Stimulated activated CD8-positive, alpha-beta memory T cell treated with anti-CD3 and anti-CD28 coated beads, Interleukin-15, amount 100 ng/mL, for 1 hour (primary cell): ENCODE measurements around the gene PHEX.
"Not testable (repeated sequence)": the region's sequence is repeated elsewhere in the genome, so short reads cannot be mapped to it uniquely, and the experiment has no call there.

Experiments used
- DNase-seq: peaks from one replicate; pipeline ENCODE4 v3.0.0-alpha.2; 2020; ENCODE audit warnings: low read depth

Gene PHEX

GRCh38 chrX:22248401-22248800, 216.3 kb downstream of the PHEX start:
- DNase-seq, result no peak

GRCh38 chrX:22249371-22249770, 217.2 kb downstream of the PHEX start:
- DNase-seq, result no peak

- DNase-seq, result no peak
Measured at GRCh38 chrX:22268706-22269105, 236.6 kb downstream of the PHEX start.

GRCh38 chrX:22272613-22273012, 240.5 kb downstream of the PHEX start, which contains the start of gene CBLL2:
Gene CBLL2, plus strand, starts transcription at chrX:22272913. Its CDS starts 79 bp downstream, at chrX:22272992.
- DNase-seq, result no peak

GRCh38 chrX:22273714-22274317, 241.7 kb downstream of the PHEX start:
- DNase-seq, result no peak

DNA sequence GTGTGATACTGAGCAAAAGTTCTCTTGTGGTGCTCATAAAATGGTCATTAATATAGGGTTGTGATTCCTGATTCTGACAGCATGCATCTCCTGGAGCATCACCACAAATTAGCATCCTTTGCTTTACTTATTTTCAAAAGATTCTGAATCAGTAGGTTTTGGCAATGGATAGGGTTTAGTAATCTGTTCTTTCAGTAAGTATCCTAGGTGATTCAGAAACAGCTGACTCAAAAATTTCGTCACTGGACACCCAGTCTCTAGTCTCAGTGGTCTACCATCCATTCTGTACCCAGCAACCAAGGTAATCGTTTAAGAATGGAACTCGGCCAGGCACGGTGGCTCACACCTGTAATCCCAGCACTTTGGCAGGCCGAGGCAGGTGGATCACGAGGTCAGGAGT, 244.7 kb downstream of the PHEX start:
- DNase-seq, result no peak

- DNase-seq, result no peak
Measured at GRCh38 chrX:22278375-22278774, 246.2 kb downstream of the PHEX start.

GRCh38 chrX:22289209-22289608, 257.1 kb downstream of the PHEX start:
- not testable (repeated sequence) for DNase-seq

DNA sequence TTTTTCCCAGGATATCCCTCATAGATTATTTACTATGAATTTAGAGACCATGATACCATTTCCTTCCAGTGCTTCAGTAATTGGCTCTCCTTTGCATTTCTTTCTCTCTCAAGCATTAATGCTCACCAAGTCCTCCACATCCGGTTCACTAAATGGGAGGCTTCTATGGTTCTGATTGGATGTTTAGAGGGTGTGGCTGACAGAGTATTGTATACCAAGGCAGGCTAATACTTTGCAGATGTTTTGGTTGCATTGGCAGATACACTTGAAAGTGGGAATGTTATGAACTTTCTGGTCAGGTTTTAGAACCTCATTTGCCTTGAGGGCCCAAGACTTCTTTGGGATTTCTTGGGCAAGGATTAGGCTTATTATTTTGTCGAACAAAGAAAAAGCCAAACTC, 264.7 kb downstream of the PHEX start:
- no peak for DNase-seq

GRCh38 chrX:22300130-22300529, 268.0 kb downstream of the PHEX start:
- no peak for DNase-seq
